Right lobe of liver (tissue), 6 donors: ENCODE measurements around the gene ARIH1. TPM values are rescaled to one million over a fixed set of nuclear protein-coding genes. Genes with fewer than 3 reads are reported as not detected.

ENCODE experiments used
- ATAC-seq, 4 donors: fragments of 200-7000 bp; cut with Tn5 transposase; one replicate each; pipeline ENCODE4 v1.9.1; 2020; ENCODE audit warnings: mild to moderate bottlenecking in 4 of 4, moderate library complexity in 4 of 4
- DNase-seq, 3 donors: peaks; one replicate each; pipeline ENCODE4 v3.0.0-alpha.2; 2020
- H3K27ac ChIP-seq, 3 donors: fragments of 200-600 bp; one replicate each; pipeline ENCODE4 v1.8.0; 2022
- H3K27me3 ChIP-seq, 2 donors: fragments of 200-600 bp; one replicate each; pipeline ENCODE4 v1.8.0; 2022
- H3K36me3 ChIP-seq, 4 donors: fragments of 200-600 bp; sonication (generic) in 1 of 4; one replicate each; pipeline versions ENCODE4 v1.5.1 to v1.8.0; 2017 to 2022; ENCODE audit warnings: control low read depth in 1 of 4
- H3K4me1 ChIP-seq, 4 donors: fragments of 200-600 bp; sonication (generic) in 1 of 4; one replicate each; pipeline versions ENCODE4 v1.5.1 to v1.8.0; 2017 to 2022; ENCODE audit warnings: control low read depth in 1 of 4
- H3K4me3 ChIP-seq, 3 donors: fragments of 200-600 bp; one replicate each; pipeline ENCODE4 v1.8.0; 2022
- H3K9me3 ChIP-seq, 4 donors: fragments of 200-600 bp; sonication (generic) in 1 of 4; one replicate each; pipeline versions ENCODE4 v1.5.1 to v1.8.0; 2017 to 2022; ENCODE audit warnings: control low read depth in 1 of 4
- POLR2A ChIP-seq: fragments of 450-650 bp; IDR thresholded peaks from one replicate; pipeline ENCODE4 v1.6.1; 2017; ENCODE audit warnings: antibody characterized with exemption, mild to moderate bottlenecking
- WGBS: methylation state at CpG from one replicate; pipeline ENCODE4 v1.1.6; 2018; ENCODE audit warnings: low coverage, low lambda C conversion rate; ENCODE audit not compliant: insufficient coverage; ENCODE audit errors: missing lambda C conversion rate; 5-methylcytosine and 5-hydroxymethylcytosine counted together
- intact Hi-C, 2 donors: fragments of 100-400 bp; cut with DNase I; formaldehyde crosslinking; loops; one replicate each; pipeline versions ENCODE4 v1.11.2 to v1.14.1; 2022
- total RNA-seq, 6 experiments: library from RNA; depleted of rRNA in 2 of 6; stranded (reverse); fragments of >200 nt in 2 of 6; fragmentation: NEBNext Ultra II Directional in 3 of 6; extraction: Animal tissue kit (Norgen Biotek cat#: 25700) in 3 of 6; gene quantifications; one replicate each; pipeline versions ENCODE4 v1.1.0 to v1.2.4, GENCODE V29; 2016 to 2023
- TF ChIP-seq, protein P1 (sequence below), 4 donors: fragments of 200-600 bp in 3 of 4; fragments of 450-650 bp in 1 of 4; IDR thresholded peaks; one replicate each; pipeline versions ENCODE4 v1.5.1 to v1.8.0; 2016 to 2022; ENCODE audit warnings: antibody characterized with exemption in 4 of 4, mild to moderate bottlenecking in 2 of 4
- donor health status: DM: no; HTN: yes; CAD: no.
- donor health status: DM: no; HTN: no; CAD: no.
- donor health status: DM: no; HTN: no; CAD: no.
- donor health status: DM: no; HTN: yes; CAD: no.
- donor health status: DM: no; HTN: yes; CAD: no.

The ARIH1 gene
- total RNA-seq, 6 experiments from 2014 or later: 19.3 to 84.7 (median 69.9) TPM

GRCh38 chr15:72483279-72483678 lies 9.1 kb downstream of the ARIH1 start:
- H3K4me3 ChIP-seq: no peak overlapping the region
- ATAC-seq: no peak
- H3K9me3 ChIP-seq: no peaks in the 10 kb centered on the region
- TF ChIP-seq, protein P1, sequence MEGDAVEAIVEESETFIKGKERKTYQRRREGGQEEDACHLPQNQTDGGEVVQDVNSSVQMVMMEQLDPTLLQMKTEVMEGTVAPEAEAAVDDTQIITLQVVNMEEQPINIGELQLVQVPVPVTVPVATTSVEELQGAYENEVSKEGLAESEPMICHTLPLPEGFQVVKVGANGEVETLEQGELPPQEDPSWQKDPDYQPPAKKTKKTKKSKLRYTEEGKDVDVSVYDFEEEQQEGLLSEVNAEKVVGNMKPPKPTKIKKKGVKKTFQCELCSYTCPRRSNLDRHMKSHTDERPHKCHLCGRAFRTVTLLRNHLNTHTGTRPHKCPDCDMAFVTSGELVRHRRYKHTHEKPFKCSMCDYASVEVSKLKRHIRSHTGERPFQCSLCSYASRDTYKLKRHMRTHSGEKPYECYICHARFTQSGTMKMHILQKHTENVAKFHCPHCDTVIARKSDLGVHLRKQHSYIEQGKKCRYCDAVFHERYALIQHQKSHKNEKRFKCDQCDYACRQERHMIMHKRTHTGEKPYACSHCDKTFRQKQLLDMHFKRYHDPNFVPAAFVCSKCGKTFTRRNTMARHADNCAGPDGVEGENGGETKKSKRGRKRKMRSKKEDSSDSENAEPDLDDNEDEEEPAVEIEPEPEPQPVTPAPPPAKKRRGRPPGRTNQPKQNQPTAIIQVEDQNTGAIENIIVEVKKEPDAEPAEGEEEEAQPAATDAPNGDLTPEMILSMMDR (IDR thresholded peaks at IDR 0.05): no peak
- no peak for TF ChIP-seq POLR2A
- no peak for DNase-seq
- intact Hi-C loops: no loop called here
- WGBS: 83% methylated on average over 6 of the region's 6 CpGs
- H3K36me3 ChIP-seq: peaks cover 0 to 6% (median 0%) of the 10 kb centered on the region in 4 donors
- H3K4me1 ChIP-seq: peaks cover 0 to 27% (median 0%) of the 10 kb centered on the region in 4 donors
- no peaks in the 10 kb centered on the region for H3K27me3 ChIP-seq
- H3K27ac ChIP-seq: no peak overlapping the region

- 92% methylated on average over 2 of the region's 3 CpGs for WGBS
- TF ChIP-seq, protein P1 (IDR thresholded peaks at IDR 0.05): no peak
- no peak for TF ChIP-seq POLR2A
- Histone ChIP-seq H3K4me3 (no peak overlapping the region), H3K27me3 (no peaks in the 10 kb centered on the region), H3K27ac (no peak overlapping the region), H3K9me3 (no peaks in the 10 kb centered on the region), H3K4me1 (peaks cover 0 to 21% (median 0%) of the 10 kb centered on the region in 4 donors), H3K36me3 (no peaks in the 10 kb centered on the region)
- ATAC-seq: no peak
- intact Hi-C loops: no loop called here
- DNase-seq: no peak
Observed at GRCh38 chr15:72486144-72486543, 12.0 kb downstream of the ARIH1 start.

DNA sequence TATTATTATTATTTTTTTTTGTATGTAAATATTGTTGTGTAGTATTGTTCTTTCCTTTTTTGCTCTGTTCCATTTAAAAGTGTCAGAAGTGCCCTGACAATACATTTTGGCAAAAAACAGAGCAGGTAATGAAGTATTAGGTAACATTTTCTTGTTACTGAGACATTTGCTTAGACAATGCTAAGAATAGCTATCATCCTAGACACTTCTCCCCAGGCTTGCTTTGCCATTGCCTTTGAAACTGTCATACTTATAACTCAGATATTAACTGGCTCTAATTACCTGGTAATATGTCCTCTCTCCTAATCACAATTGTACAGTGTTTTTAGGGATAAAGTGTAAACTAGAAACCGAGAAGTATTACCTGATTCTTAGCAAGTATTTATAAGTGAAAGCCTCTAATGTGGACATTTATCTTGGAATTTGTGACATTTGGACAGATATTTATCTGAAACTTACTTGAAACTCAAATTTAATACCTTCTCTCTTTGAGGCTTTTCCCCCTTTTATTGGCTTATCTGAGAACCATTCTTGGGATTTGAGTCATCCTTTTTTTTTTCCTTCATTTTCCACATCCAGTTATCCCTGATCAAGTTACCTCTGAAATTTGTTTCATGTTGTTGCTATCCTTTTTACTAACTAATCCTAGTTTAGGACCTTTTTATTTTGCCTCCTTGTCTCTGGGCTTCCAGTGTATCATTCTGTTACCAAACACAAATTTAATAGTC lies 13.1 kb downstream of the ARIH1 start:
- no peak overlapping the region for H3K4me3 ChIP-seq
- H3K27me3 ChIP-seq: no peaks in the 10 kb centered on the region
- no peak for TF ChIP-seq POLR2A
- TF ChIP-seq, protein P1 (IDR thresholded peaks at IDR 0.05): no peak
- 80% methylated on average over 1 of the region's 1 CpG for WGBS
- H3K9me3 ChIP-seq: no peaks in the 10 kb centered on the region
- no peak for ATAC-seq
- intact Hi-C loops: no loop called here
- H3K36me3 ChIP-seq: no peaks in the 10 kb centered on the region
- H3K4me1 ChIP-seq: peaks cover 0 to 25% (median 4%) of the 10 kb centered on the region in 4 donors
- DNase-seq: no peak
- no peak overlapping the region for H3K27ac ChIP-seq

DNA sequence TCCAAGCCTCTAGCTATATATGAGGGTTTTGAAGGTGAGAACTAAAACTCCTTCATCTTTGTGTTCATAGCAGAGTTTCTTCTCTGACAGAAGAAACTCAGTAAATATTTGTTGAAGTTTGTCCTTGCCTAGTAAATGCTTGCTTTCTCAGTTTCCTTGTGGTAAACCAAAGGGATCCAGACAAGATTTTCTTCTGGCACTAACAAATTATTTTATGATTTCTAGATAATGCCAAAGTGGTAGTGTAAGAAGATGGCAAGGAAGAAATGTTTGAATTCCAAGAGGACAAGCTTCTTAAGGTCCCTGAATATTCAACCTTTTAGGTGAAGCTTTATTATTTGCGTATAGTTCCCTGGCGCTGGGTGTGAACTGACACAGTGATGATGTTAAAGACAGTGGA lies 14.4 kb downstream of the ARIH1 start:
- TF ChIP-seq, protein P1 (IDR thresholded peaks at IDR 0.05): no peak
- TF ChIP-seq POLR2A: no peak
- H3K27ac ChIP-seq: no peak overlapping the region
- WGBS: 86% methylated on average over 2 of the region's 2 CpGs

More for the DNA sequence above, 14.4 kb downstream of the ARIH1 start:
- ATAC-seq (no peak), DNase-seq (no peak)
- Histone ChIP-seq H3K9me3 (no peaks in the 10 kb centered on the region), H3K4me3 (no peak overlapping the region), H3K36me3 (no peaks in the 10 kb centered on the region), H3K4me1 (peaks cover 0 to 39% (median 10%) of the 10 kb centered on the region in 4 donors), H3K27me3 (no peaks in the 10 kb centered on the region)
- intact Hi-C loops: no loop called here
